Mucosa of rectum (tissue), 2 donors: ENCODE measurements around the gene FUNDC2.

Experiments
- H3K27ac ChIP-seq, 2 donors: one replicate each; pipeline ENCODE4 v1.7.0; 2013; ENCODE audit warnings: inconsistent platforms in 2 of 2, low read depth in 2 of 2, low read length in 2 of 2
- H3K27me3 ChIP-seq, 2 donors: one replicate each; pipeline ENCODE4 v1.7.0; 2013; ENCODE audit warnings: low read length in 2 of 2; ENCODE audit not compliant: control insufficient read depth in 2 of 2, insufficient read depth in 2 of 2
- H3K36me3 ChIP-seq, 2 donors: one replicate each; pipeline ENCODE4 v1.7.0; 2013; ENCODE audit warnings: low read length in 2 of 2; ENCODE audit not compliant: control insufficient read depth in 2 of 2, insufficient read depth in 2 of 2
- H3K4me1 ChIP-seq, 2 donors: one replicate each; pipeline ENCODE4 v1.7.0; 2013; ENCODE audit warnings: low read length in 2 of 2, mild to moderate bottlenecking in 1 of 2; ENCODE audit not compliant: control insufficient read depth in 2 of 2, insufficient read depth in 2 of 2
- H3K4me3 ChIP-seq, 2 donors: one replicate each; pipeline ENCODE4 v1.7.0; 2013; ENCODE audit warnings: low read length in 2 of 2
- H3K9ac ChIP-seq, 2 donors: one replicate each; pipeline ENCODE4 v1.7.0; 2013; ENCODE audit warnings: low read length in 2 of 2, low read depth in 1 of 2, mild to moderate bottlenecking in 1 of 2
- H3K9me3 ChIP-seq, 2 donors: one replicate each; pipeline ENCODE4 v1.7.0; 2013; ENCODE audit warnings: low read length in 2 of 2; ENCODE audit not compliant: control insufficient read depth in 2 of 2
- donor health status: healthy.
- donor health status: Normal muscosa, but diverticular disease.

Gene FUNDC2

GRCh38 chrX:155023907-155024833 is 2.5 kb upstream of the FUNDC2 start:
- H3K9me3 ChIP-seq: no peaks in the 10 kb centered on the region
- H3K36me3 ChIP-seq: no peaks in the 10 kb centered on the region
- H3K4me3 ChIP-seq: no peak overlapping the region
- H3K4me1 ChIP-seq: peaks cover 0 to 6% of the 10 kb centered on the region in 2 donors
- H3K27ac ChIP-seq: no peak overlapping the region
- H3K9ac ChIP-seq: no peak overlapping the region
- H3K27me3 ChIP-seq: no peaks in the 10 kb centered on the region

- peak overlapping the region; percentile 65 to 71 for H3K4me3 ChIP-seq
- no peaks in the 10 kb centered on the region for H3K9me3 ChIP-seq
- no peaks in the 10 kb centered on the region for H3K36me3 ChIP-seq
- no peaks in the 10 kb centered on the region for H3K27me3 ChIP-seq
- H3K4me1 ChIP-seq: peaks cover 0 to 6% of the 10 kb centered on the region in 2 donors
- peak overlapping the region; percentile 35 to 62 for H3K9ac ChIP-seq
- H3K27ac ChIP-seq: peak overlapping the region; percentile 88 to 91
Observed at GRCh38 chrX:155026420-155026726, 271 bp upstream of the FUNDC2 start.

- Histone ChIP-seq H3K4me3 (peak overlapping the region; percentile 69 to 71), H3K4me1 (peaks cover 0 to 6% of the 10 kb centered on the region in 2 donors), H3K9me3 (no peaks in the 10 kb centered on the region), H3K9ac (peak overlapping the region; percentile 38 to 72), H3K36me3 (no peaks in the 10 kb centered on the region), H3K27ac (peak overlapping the region; percentile 88 to 91), H3K27me3 (no peaks in the 10 kb centered on the region)
Observed at GRCh38 chrX:155027509-155028066, 944 bp downstream of the FUNDC2 start.

- Histone ChIP-seq H3K27ac (peak overlapping the region; percentile 88 to 91), H3K4me1 (peaks cover 0 to 6% of the 10 kb centered on the region in 2 donors), H3K9ac (peak overlapping the region; percentile 38 to 72), H3K36me3 (no peaks in the 10 kb centered on the region), H3K9me3 (no peaks in the 10 kb centered on the region), H3K4me3 (peak overlapping the region; percentile 69 to 71), H3K27me3 (no peaks in the 10 kb centered on the region)
Observed at GRCh38 chrX:155028129-155028528, 1.5 kb downstream of the FUNDC2 start.

GRCh38 chrX:155028877-155029291 is 2.2 kb downstream of the FUNDC2 start:
- H3K27me3 ChIP-seq: no peaks in the 10 kb centered on the region
- H3K9me3 ChIP-seq: no peaks in the 10 kb centered on the region
- no peaks in the 10 kb centered on the region for H3K36me3 ChIP-seq
- H3K4me1 ChIP-seq: peaks cover 0 to 6% of the 10 kb centered on the region in 2 donors
- H3K9ac ChIP-seq: no peak overlapping the region
- H3K27ac ChIP-seq: peak overlapping the region in 1 of 2 donors; percentile 5
- H3K4me3 ChIP-seq: peak overlapping the region in 1 of 2 donors; percentile 3

- peaks cover 0 to 6% of the 10 kb centered on the region in 2 donors for H3K4me1 ChIP-seq
Observed at GRCh38 chrX:155031657-155032056, 5.0 kb downstream of the FUNDC2 start.

GRCh38 chrX:155035688-155036087 is 9.0 kb downstream of the FUNDC2 start:
- no peak overlapping the region for H3K4me3 ChIP-seq
- no peaks in the 10 kb centered on the region for H3K27me3 ChIP-seq
- peaks cover 0 to 6% of the 10 kb centered on the region in 2 donors for H3K36me3 ChIP-seq
- H3K9ac ChIP-seq: no peak overlapping the region
- H3K27ac ChIP-seq: no peak overlapping the region
- peaks cover 0 to 4% of the 10 kb centered on the region in 2 donors for H3K9me3 ChIP-seq
- no peaks in the 10 kb centered on the region for H3K4me1 ChIP-seq

More at GRCh38 chrX:155031657-155032056, 5.0 kb downstream of the FUNDC2 start:
- H3K27ac ChIP-seq: no peak overlapping the region
- H3K4me3 ChIP-seq: no peak overlapping the region
- H3K27me3 ChIP-seq: no peaks in the 10 kb centered on the region
- no peak overlapping the region for H3K9ac ChIP-seq
- H3K9me3 ChIP-seq: peaks cover 0 to 4% of the 10 kb centered on the region in 2 donors
- peaks cover 0 to 6% of the 10 kb centered on the region in 2 donors for H3K36me3 ChIP-seq

- Histone ChIP-seq H3K9me3 (no peaks in the 10 kb centered on the region), H3K9ac (no peak overlapping the region), H3K36me3 (no peaks in the 10 kb centered on the region), H3K4me1 (no peaks in the 10 kb centered on the region), H3K27ac (no peak overlapping the region), H3K27me3 (no peaks in the 10 kb centered on the region), H3K4me3 (no peak overlapping the region)
Observed at GRCh38 chrX:155046129-155046810, 19.6 kb downstream of the FUNDC2 start.

- Histone ChIP-seq H3K27me3 (no peaks in the 10 kb centered on the region), H3K27ac (no peak overlapping the region), H3K9me3 (no peaks in the 10 kb centered on the region), H3K9ac (no peak overlapping the region), H3K36me3 (peaks cover 0 to 3% of the 10 kb centered on the region in 2 donors), H3K4me3 (no peak overlapping the region), H3K4me1 (no peaks in the 10 kb centered on the region)
Observed at GRCh38 chrX:155046811-155047528, 20.3 kb downstream of the FUNDC2 start.
